ENCODE results near the gene BCORL1. TPM values are rescaled to one million over a fixed set of nuclear protein-coding genes. Genes with fewer than 3 reads are reported as not detected.

The BCORL1 gene
- total RNA-seq, 1 experiment from 2014 or later = 0.47 TPM

Other genes starting within 250 kb of the BCORL1 start
- gene XPNPEP2, start 243.7 kb upstream of the BCORL1 start, total RNA-seq (2014; rRNA removed; shearing (Covaris generic)) = 0.03 TPM in 1 of 2 replicates, not detected in the other
- not detected in 2 replicates for gene SASH3, start 202.7 kb upstream of the BCORL1 start, total RNA-seq (2014; rRNA removed; shearing (Covaris generic))
- 10.1 and 19.4 TPM in 2 replicates for gene ZDHHC9, start 138.7 kb upstream of the BCORL1 start, total RNA-seq (2014; rRNA removed; shearing (Covaris generic))
- 23.6 and 26.6 TPM in 2 replicates for gene UTP14A, start 76.5 kb upstream of the BCORL1 start, total RNA-seq (2014; rRNA removed; shearing (Covaris generic))
- gene ELF4, start 127.9 kb downstream of the BCORL1 start, total RNA-seq (2014; rRNA removed; shearing (Covaris generic)) = 20.4 and 26.7 TPM in 2 replicates
- 24.4 and 35.1 TPM in 2 replicates for gene AIFM1, start 183.2 kb downstream of the BCORL1 start, total RNA-seq (2014; rRNA removed; shearing (Covaris generic))
- 0.32 and 0.75 TPM in 2 replicates for gene RAB33A, start 189.3 kb downstream of the BCORL1 start, total RNA-seq (2014; rRNA removed; shearing (Covaris generic))